HepG2 (cell line): ENCODE results near the gene EPHA1. TPM values are rescaled to one million over a fixed set of nuclear protein-coding genes. Genes with fewer than 3 reads are reported as not detected.

Experiments
- AGO1 ChIP-seq: fragments of 200-400 bp; formaldehyde crosslinking; IDR thresholded peaks from 2 replicates; pipeline ENCODE4 v1.6.1; 2017; ENCODE audit warnings: mild to moderate bottlenecking, low read depth, low read length, moderate library complexity; ENCODE audit not compliant: poor library complexity, severe bottlenecking
- DNMT1 ChIP-seq: sonication (generic); formaldehyde crosslinking; IDR thresholded peaks from 2 replicates; pipeline ENCODE4 v1.5.1; 2020; ENCODE audit warnings: mild to moderate bottlenecking, missing genetic modification reagents
- E2F5 ChIP-seq: sonication (generic); formaldehyde crosslinking; conservative IDR thresholded peaks from 2 replicates; pipeline ENCODE4 v1.4.0; 2020; ENCODE audit warnings: missing genetic modification reagents
- ERF ChIP-seq: IDR thresholded peaks from 2 replicates; pipeline ENCODE4 v1.6.1; 2018; ENCODE audit warnings: missing biosample characterization, missing genetic modification reagents
- HNRNPK ChIP-seq: fragments of 200-400 bp; formaldehyde crosslinking; IDR thresholded peaks from 2 replicates; pipeline ENCODE4 v1.6.1; 2018; ENCODE audit warnings: low read length, low read depth, moderate library complexity, mild to moderate bottlenecking; ENCODE audit not compliant: poor library complexity, severe bottlenecking
- KDM5B ChIP-seq: sonication (generic); formaldehyde crosslinking; IDR thresholded peaks from 2 replicates; pipeline ENCODE4 v1.4.0; 2020; ENCODE audit warnings: missing genetic modification reagents, mild to moderate bottlenecking, borderline replicate concordance
- KLF13 ChIP-seq: sonication (generic); formaldehyde crosslinking; IDR thresholded peaks from 2 replicates; pipeline ENCODE4 v1.4.0; 2020; ENCODE audit warnings: mild to moderate bottlenecking, missing genetic modification reagents
- PHF8 ChIP-seq: sonication (generic); formaldehyde crosslinking; IDR thresholded peaks from 2 replicates; pipeline ENCODE4 v1.5.0; 2020; ENCODE audit warnings: missing genetic modification reagents
- RXRB ChIP-seq: IDR thresholded peaks from 2 replicates; pipeline ENCODE4 v1.6.1; 2016; ENCODE audit warnings: borderline replicate concordance, missing genetic modification reagents, missing compliant biosample characterization
- SALL2 ChIP-seq: sonication (generic); formaldehyde crosslinking; IDR thresholded peaks from 2 replicates; pipeline ENCODE4 v1.8.1; 2023; ENCODE audit warnings: mild to moderate bottlenecking, missing genetic modification reagents, inconsistent platforms
- SIN3B ChIP-seq: fragments of 150-350 bp; IDR thresholded peaks from 2 replicates; pipeline ENCODE4 v1.6.1; 2014; ENCODE audit warnings: low read length
- SRSF4 ChIP-seq: fragments of 200-400 bp; formaldehyde crosslinking; IDR thresholded peaks from one replicate; pipeline ENCODE4 v1.6.1; 2018; ENCODE audit warnings: mild to moderate bottlenecking, low read depth, low read length, moderate library complexity; ENCODE audit not compliant: poor library complexity, severe bottlenecking
- TRIM24 ChIP-seq: sonication (generic); formaldehyde crosslinking; IDR thresholded peaks from 2 replicates; pipeline ENCODE4 v1.8.0; 2022; ENCODE audit warnings: mild to moderate bottlenecking, missing genetic modification reagents
- ZBTB20 ChIP-seq: sonication (generic); formaldehyde crosslinking; IDR thresholded peaks from 2 replicates; pipeline ENCODE4 v1.8.1; 2023; ENCODE audit warnings: missing genetic modification reagents, low read depth, mild to moderate bottlenecking, borderline replicate concordance
- ZBTB7B ChIP-seq: sonication (generic); formaldehyde crosslinking; IDR thresholded peaks from 2 replicates; pipeline ENCODE4 v1.4.0; 2020; ENCODE audit warnings: missing genetic modification reagents
- ZNF205 ChIP-seq: IDR thresholded peaks from 2 replicates; pipeline ENCODE4 v1.6.1; 2018; ENCODE audit warnings: missing biosample characterization, missing genetic modification reagents
- ZNF549 ChIP-seq: sonication (generic); formaldehyde crosslinking; IDR thresholded peaks from 2 replicates; pipeline ENCODE4 v1.5.0; 2020; ENCODE audit warnings: missing genetic modification reagents
- ZNF784 ChIP-seq: sonication (generic); formaldehyde crosslinking; IDR thresholded peaks from 2 replicates; pipeline ENCODE4 v1.5.1; 2020; ENCODE audit warnings: missing genetic modification reagents, mild to moderate bottlenecking, borderline replicate concordance
- ZNF788 ChIP-seq: sonication (generic); formaldehyde crosslinking; IDR thresholded peaks from 2 replicates; pipeline ENCODE4 v1.5.0; 2020; ENCODE audit warnings: mild to moderate bottlenecking, missing genetic modification reagents, borderline replicate concordance
- ZNF816 ChIP-seq: sonication (generic); formaldehyde crosslinking; IDR thresholded peaks from 2 replicates; pipeline ENCODE4 v1.8.0; 2022; ENCODE audit warnings: missing genetic modification reagents, mild to moderate bottlenecking, borderline replicate concordance
- polyA plus RNA-seq, 8 experiments: library from polyadenylated mRNA; depleted of rRNA in 3 of 8; stranded (reverse) in 7 of 8; unstranded in 1 of 8; fragments of >200 nt; fragmentation: Illumina TruSeq in 4 of 8; extraction: Trizol in 4 of 8; gene quantifications; 2 replicates each; pipeline versions ENCODE4 v1.2.1 to v1.2.3, GENCODE V29; 2011 to 2016; ENCODE audit warnings: low read depth in 4 of 8, missing spikeins in 1 of 8, mixed read lengths in 1 of 8; ENCODE audit not compliant: insufficient read depth in 1 of 8
- total RNA-seq, 5 experiments: library from RNA; depleted of rRNA; stranded (reverse); fragments of >200 nt; fragmentation: Illumina TruSeq; extraction: Trizol; gene quantifications; 2 replicates each; pipeline ENCODE4 v1.2.3, GENCODE V29; 2016; ENCODE audit warnings: low read depth in 1 of 5
- TF ChIP-seq, protein P1 (sequence below): sonication (generic); formaldehyde crosslinking; IDR thresholded peaks from 2 replicates; pipeline ENCODE4 v1.4.0; 2020; ENCODE audit warnings: missing genetic modification reagents, borderline replicate concordance

EPHA1 gene
- total and polyA plus RNA-seq, 2 of the 13 experiments (the other 11 are each of a cell fraction or from before 2014, with no cell fraction given): 4.6 to 17.1 TPM

- TF ChIP-seq HNRNPK: peak; percentile 45
- no peak for TF ChIP-seq AGO1
- TF ChIP-seq ZBTB20: no peak
- TF ChIP-seq SALL2 (CRISPR knock-in tag): 0 out of 2 replicates have a peak, but pooled peaks have one; percentile 7
- TF ChIP-seq, protein P1, sequence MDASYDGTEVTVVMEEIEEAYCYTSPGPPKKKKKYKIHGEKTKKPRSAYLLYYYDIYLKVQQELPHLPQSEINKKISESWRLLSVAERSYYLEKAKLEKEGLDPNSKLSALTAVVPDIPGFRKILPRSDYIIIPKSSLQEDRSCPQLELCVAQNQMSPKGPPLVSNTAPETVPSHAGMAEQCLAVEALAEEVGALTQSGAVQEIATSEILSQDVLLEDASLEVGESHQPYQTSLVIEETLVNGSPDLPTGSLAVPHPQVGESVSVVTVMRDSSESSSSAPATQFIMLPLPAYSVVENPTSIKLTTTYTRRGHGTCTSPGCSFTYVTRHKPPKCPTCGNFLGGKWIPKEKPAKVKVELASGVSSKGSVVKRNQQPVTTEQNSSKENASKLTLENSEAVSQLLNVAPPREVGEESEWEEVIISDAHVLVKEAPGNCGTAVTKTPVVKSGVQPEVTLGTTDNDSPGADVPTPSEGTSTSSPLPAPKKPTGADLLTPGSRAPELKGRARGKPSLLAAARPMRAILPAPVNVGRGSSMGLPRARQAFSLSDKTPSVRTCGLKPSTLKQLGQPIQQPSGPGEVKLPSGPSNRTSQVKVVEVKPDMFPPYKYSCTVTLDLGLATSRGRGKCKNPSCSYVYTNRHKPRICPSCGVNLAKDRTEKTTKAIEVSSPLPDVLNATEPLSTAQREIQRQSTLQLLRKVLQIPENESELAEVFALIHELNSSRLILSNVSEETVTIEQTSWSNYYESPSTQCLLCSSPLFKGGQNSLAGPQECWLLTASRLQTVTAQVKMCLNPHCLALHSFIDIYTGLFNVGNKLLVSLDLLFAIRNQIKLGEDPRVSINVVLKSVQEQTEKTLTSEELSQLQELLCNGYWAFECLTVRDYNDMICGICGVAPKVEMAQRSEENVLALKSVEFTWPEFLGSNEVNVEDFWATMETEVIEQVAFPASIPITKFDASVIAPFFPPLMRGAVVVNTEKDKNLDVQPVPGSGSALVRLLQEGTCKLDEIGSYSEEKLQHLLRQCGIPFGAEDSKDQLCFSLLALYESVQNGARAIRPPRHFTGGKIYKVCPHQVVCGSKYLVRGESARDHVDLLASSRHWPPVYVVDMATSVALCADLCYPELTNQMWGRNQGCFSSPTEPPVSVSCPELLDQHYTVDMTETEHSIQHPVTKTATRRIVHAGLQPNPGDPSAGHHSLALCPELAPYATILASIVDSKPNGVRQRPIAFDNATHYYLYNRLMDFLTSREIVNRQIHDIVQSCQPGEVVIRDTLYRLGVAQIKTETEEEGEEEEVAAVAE (CRISPR knock-in tag): no peak
- no peak for TF ChIP-seq ZNF784 (CRISPR knock-in tag)
- TF ChIP-seq KLF13: no peak
- 0 out of 2 replicates have a peak, but pooled peaks have one; percentile 3 for TF ChIP-seq RXRB (CRISPR knock-in tag)
- TF ChIP-seq SRSF4: no peak
- TF ChIP-seq ZNF549 (CRISPR knock-in tag): no peak
- no peak for TF ChIP-seq ZNF205 (CRISPR knock-in tag)
- 0 out of 2 replicates have a peak, but pooled peaks have one; percentile 8 for TF ChIP-seq ERF (CRISPR knock-in tag)
- TF ChIP-seq TRIM24 (CRISPR knock-in tag): no peak
- no peak for TF ChIP-seq SIN3B
- 0 out of 2 replicates have a peak, but pooled peaks have one; percentile 18 for TF ChIP-seq ZNF788 (CRISPR knock-in tag)
- TF ChIP-seq KDM5B (CRISPR knock-in tag): peak; percentile 80; the same call in 1 of the 2 replicates
- TF ChIP-seq ZBTB7B (CRISPR knock-in tag): 0 out of 2 replicates have a peak, but pooled peaks have one; percentile 28
- no peak for TF ChIP-seq E2F5 (CRISPR knock-in tag)
- TF ChIP-seq ZNF816 (CRISPR knock-in tag): no peak
- TF ChIP-seq DNMT1 (CRISPR knock-in tag): no peak
- peak; percentile 86 for TF ChIP-seq PHF8 (CRISPR knock-in tag)
Observed at GRCh38 chr7:143380646-143381426, 27.8 kb downstream of the EPHA1 start, which contains the start of gene ZYX (continued).
